Measurements from ENCODE around the gene ORM1. TPM values are rescaled to one million over a fixed set of nuclear protein-coding genes. Genes with fewer than 3 reads are reported as not detected.

Gene ORM1
- total and polyA plus RNA-seq, 10 donors = 0.95 to 13.6 (median 2.7) TPM

DNA sequence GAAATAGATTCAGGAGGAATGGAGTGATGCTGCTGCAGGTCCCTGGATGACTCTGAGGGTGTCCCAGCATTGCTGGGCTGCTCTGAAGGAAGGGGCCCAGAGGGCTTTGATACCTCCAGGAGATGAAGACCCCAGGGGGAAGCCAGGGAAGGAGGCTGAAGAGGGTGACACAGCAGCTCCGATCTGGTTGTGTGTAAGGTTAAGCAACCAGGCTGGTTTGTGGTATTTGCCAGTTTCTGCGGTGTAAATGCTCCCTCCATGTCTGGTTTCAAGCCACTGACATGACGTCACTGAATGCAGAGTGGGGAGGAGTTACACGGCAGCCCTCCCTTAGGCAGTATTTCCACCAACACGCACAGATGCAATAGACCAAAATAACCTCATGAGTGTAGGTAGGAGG lies 40.0 kb upstream of the ORM1 start:
- intact Hi-C loops (cut with DNase I; ENCODE audit: low total_unique reads) = no loop called here
- 25 to 69% (median 61%) methylated on average over 5 of the region's 5 CpGs for WGBS, 5 donors
- Histone ChIP-seq H3K4me3 (no peak overlapping the region), H3K27me3 (replicated peaks in 1 of 7) (peaks cover 0 to 14% (median 0%) of the 10 kb centered on the region in 7 donors), H3K4me1 (peaks cover 0 to 5% (median under 1%) of the 10 kb centered on the region in 6 donors), H3K27ac (no peak overlapping the region), H3K9me3 (no peaks in the 10 kb centered on the region), H3K36me3 (no peaks in the 10 kb centered on the region)
- TF ChIP-seq POLR2A (IDR thresholded peaks at IDR 0.05) = no peak
- TF ChIP-seq POLR2AphosphoS5 (IDR thresholded peaks at IDR 0.05) = no peak
- TF ChIP-seq, protein P1, sequence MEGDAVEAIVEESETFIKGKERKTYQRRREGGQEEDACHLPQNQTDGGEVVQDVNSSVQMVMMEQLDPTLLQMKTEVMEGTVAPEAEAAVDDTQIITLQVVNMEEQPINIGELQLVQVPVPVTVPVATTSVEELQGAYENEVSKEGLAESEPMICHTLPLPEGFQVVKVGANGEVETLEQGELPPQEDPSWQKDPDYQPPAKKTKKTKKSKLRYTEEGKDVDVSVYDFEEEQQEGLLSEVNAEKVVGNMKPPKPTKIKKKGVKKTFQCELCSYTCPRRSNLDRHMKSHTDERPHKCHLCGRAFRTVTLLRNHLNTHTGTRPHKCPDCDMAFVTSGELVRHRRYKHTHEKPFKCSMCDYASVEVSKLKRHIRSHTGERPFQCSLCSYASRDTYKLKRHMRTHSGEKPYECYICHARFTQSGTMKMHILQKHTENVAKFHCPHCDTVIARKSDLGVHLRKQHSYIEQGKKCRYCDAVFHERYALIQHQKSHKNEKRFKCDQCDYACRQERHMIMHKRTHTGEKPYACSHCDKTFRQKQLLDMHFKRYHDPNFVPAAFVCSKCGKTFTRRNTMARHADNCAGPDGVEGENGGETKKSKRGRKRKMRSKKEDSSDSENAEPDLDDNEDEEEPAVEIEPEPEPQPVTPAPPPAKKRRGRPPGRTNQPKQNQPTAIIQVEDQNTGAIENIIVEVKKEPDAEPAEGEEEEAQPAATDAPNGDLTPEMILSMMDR (IDR thresholded peaks at IDR 0.05 in 8 of 11, conservative IDR thresholded peaks at IDR 0.05 in 3 of 11) = no peak
- DNase-seq = peak; percentile 3

DNA sequence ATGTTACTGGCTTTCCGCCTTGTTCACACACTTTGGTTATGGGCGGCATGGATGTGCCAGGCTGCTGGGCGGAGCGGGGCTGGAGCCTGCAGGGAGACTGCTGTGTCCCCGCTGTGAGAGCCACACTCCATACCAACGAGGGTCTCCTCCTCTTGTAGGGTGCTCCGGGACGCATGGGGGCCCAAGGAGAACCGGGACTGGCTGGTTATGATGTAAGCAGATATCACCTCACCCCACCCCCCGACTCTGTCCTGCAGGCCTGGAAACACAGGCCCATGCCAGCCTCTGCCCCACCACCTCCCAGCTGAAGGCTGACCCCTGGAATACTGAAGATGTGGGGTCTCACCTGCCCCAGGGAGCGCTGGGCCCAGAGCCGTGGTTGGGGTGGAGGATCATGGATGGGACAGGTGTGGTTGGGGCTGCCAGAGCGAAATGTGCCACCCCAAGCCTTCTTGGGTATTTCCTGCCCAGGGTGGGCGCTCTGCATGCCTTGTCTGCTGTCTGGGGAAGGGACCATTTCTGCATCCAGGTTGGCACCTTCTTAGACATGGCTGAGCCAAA lies 39.3 kb upstream of the ORM1 start:
- Histone ChIP-seq H3K27ac (no peak overlapping the region), H3K4me3 (no peak overlapping the region), H3K4me1 (peaks cover 0 to 10% (median 4%) of the 10 kb centered on the region in 6 donors), H3K36me3 (no peaks in the 10 kb centered on the region), H3K27me3 (replicated peaks in 1 of 7) (peaks cover 0 to 14% (median 0%) of the 10 kb centered on the region in 7 donors), H3K9me3 (no peaks in the 10 kb centered on the region)
- DNase-seq = peak; percentile 51
- WGBS, 5 donors = 88 to 95% (median 93%) methylated on average over 7 to 14 of the region's 14 CpGs
- intact Hi-C loops (cut with DNase I; ENCODE audit: low total_unique reads) = no loop called here
- TF ChIP-seq, protein P1 (IDR thresholded peaks at IDR 0.05 in 8 of 11, conservative IDR thresholded peaks at IDR 0.05 in 3 of 11) = no peak
- no peak for TF ChIP-seq POLR2AphosphoS5 (IDR thresholded peaks at IDR 0.05)
- TF ChIP-seq POLR2A (IDR thresholded peaks at IDR 0.05) = no peak

DNA sequence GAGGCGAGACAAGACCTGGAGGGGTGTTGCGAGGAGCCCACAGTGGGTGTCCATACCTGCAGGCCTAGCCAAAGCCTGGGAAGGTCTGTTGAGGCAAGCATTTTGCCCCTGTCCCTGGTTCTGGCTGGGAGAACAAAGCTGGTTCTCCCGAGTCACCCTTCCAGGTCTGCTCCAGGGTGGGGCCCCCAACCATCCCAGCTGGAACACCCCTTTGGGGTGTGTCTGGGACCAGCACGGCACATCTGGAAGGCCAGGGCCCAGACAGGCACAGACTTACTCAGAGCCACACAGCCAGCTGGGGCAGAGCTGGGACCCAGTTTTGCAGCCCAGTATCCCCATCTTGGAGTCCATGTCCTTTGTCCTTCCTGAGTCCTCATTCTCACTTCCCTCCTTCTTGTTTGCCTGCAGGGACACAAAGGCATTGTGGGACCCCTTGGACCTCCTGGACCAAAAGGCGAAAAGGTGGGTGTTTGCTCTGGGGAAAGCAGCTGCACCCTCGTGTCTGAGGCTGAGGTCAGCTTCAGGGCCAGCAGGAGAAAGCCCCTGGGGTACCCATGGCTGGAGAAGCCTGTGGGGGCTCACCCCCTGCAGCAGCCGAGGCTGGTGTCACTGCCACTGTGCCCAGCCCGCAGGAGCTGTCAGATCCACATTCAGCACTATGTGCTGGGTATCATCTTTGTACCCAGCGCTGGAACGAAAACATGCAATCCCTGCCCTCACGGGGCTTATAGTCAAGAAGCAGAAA lies 38.4 kb upstream of the ORM1 start:
- peaks cover 0 to 14% (median 0%) of the 10 kb centered on the region in 7 donors for H3K27me3 ChIP-seq (replicated peaks in 1 of 7)
- WGBS, 5 donors = 83 to 91% (median 87%) methylated on average over 11 of the region's 11 CpGs
- DNase-seq = peak; percentile 56
- no peaks in the 10 kb centered on the region for H3K36me3 ChIP-seq
- TF ChIP-seq POLR2A (IDR thresholded peaks at IDR 0.05) (no peak), POLR2AphosphoS5 (IDR thresholded peaks at IDR 0.05) (no peak)
- TF ChIP-seq, protein P1 (IDR thresholded peaks at IDR 0.05 in 8 of 11, conservative IDR thresholded peaks at IDR 0.05 in 3 of 11) = no peak
- intact Hi-C loops (cut with DNase I; ENCODE audit: low total_unique reads) = no loop called here
- H3K9me3 ChIP-seq = no peaks in the 10 kb centered on the region
- H3K4me3 ChIP-seq = no peak overlapping the region
- no peak overlapping the region for H3K27ac ChIP-seq
- peaks cover 0 to 10% (median 4%) of the 10 kb centered on the region in 6 donors for H3K4me1 ChIP-seq

DNA sequence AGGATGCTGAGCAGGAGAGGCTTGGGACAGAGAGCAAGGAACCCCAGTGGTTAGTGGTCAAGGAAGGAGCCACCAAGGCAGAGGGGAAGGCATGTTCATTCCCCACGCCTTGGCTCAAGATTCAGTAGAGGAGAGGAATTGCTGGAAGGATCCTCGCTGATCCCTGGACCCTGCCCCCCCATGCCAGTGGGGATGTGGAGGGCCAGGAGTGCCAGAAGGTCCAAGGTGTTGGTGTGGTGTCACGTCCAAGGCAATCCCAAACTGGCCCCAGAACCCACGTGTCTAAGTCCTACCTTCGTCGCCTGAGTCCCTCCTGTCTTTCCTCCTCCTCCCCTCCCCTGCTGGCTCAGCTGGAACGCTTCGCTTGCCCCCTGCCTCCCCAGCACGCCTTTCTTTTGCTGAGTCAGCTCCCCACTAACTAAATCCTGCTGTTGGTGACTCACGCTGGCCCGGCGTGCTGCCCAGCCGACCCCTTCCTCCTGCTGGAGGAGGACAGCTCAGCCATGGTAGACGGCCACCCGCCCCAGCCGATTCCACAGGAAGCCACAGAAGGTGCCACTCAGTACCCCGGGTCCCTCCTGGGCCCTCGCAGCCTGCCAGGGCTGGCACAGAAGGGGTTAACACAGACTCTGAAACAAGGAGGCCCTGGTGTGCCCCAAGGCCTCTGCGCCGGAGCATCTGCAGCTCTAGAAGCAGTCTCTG lies 37.6 kb upstream of the ORM1 start:
- no peaks in the 10 kb centered on the region for H3K9me3 ChIP-seq
- no peak overlapping the region for H3K4me3 ChIP-seq
- intact Hi-C loops (cut with DNase I; ENCODE audit: low total_unique reads) = no loop called here
- TF ChIP-seq POLR2A (IDR thresholded peaks at IDR 0.05) (no peak), POLR2AphosphoS5 (IDR thresholded peaks at IDR 0.05) (no peak)
- TF ChIP-seq, protein P1 (IDR thresholded peaks at IDR 0.05 in 8 of 11, conservative IDR thresholded peaks at IDR 0.05 in 3 of 11) = no peak
- DNase-seq = peak; percentile 67
- H3K27ac ChIP-seq = no peak overlapping the region
- peaks cover 0 to 14% (median 0%) of the 10 kb centered on the region in 7 donors for H3K27me3 ChIP-seq (replicated peaks in 1 of 7)
- H3K36me3 ChIP-seq = no peaks in the 10 kb centered on the region
- H3K4me1 ChIP-seq = peaks cover 0 to 10% (median 4%) of the 10 kb centered on the region in 6 donors
- WGBS, 5 donors = 45 to 61% (median 50%) methylated on average over 18 to 20 of the region's 20 CpGs
